Choroid plexus epithelial cell (primary cell): ENCODE measurements around the gene SUB1.

Experiments
- DNase-seq: peaks from one replicate; pipeline ENCODE4 v3.0.0-alpha.2; 2010; ENCODE audit warnings: low read depth
- H3K4me3 ChIP-seq: 2 replicates; pipeline ENCODE4 v1.5.1; 2011; ENCODE audit warnings: low read depth, mild to moderate bottlenecking, control low read depth, low read length, moderate library complexity
- CTCF ChIP-seq: conservative IDR thresholded peaks from 2 replicates; pipeline ENCODE4 v1.5.1; 2011; ENCODE audit warnings: low read depth, mild to moderate bottlenecking, control low read depth, inconsistent platforms, low read length, moderate library complexity

SUB1 gene

GRCh38 chr5:32601623-32602295 is 16.4 kb downstream of the SUB1 start:
- TF ChIP-seq CTCF: no peak
- no peak for DNase-seq
- no peak overlapping the region for H3K4me3 ChIP-seq

- no peak for TF ChIP-seq CTCF
- no peak for DNase-seq
- no peak overlapping the region for H3K4me3 ChIP-seq
These were observed 17.5 kb downstream of the SUB1 start for GRCh38 chr5:32602906-32603305.

- no peak for DNase-seq
- H3K4me3 ChIP-seq: no peak overlapping the region
- no peak for TF ChIP-seq CTCF
These were observed 19.7 kb downstream of the SUB1 start for GRCh38 chr5:32604800-32605765.

- no peak overlapping the region for H3K4me3 ChIP-seq
- DNase-seq: no peak
- no peak for TF ChIP-seq CTCF
These were observed 20.4 kb downstream of the SUB1 start for GRCh38 chr5:32605766-32606152.

- no peak overlapping the region for H3K4me3 ChIP-seq
- DNase-seq: peak; percentile 77
- no peak for TF ChIP-seq CTCF
These were observed 27.0 kb downstream of the SUB1 start for GRCh38 chr5:32612134-32612888.

- TF ChIP-seq CTCF: peak; percentile 93
- peak overlapping the region; percentile 7 for H3K4me3 ChIP-seq
- DNase-seq: peak; percentile 86
These were observed 27.8 kb downstream of the SUB1 start for GRCh38 chr5:32613050-32613672.
